OCI-LY3 (cell line): ENCODE data around the gene ACAD11.

Source experiments
- EZH2phosphoT487 ChIP-seq: fragments of 200-600 bp; shearing (Covaris generic); IDR thresholded peaks from 2 replicates; pipeline ENCODE4 v1.6.1; 2018; ENCODE audit warnings: antibody characterized with exemption, mixed run types, low read depth
- TF ChIP-seq, protein P1 (sequence below): fragments of 200-600, 300-600 bp; sonication (generic); IDR thresholded peaks from 2 replicates; pipeline ENCODE4 v1.5.1; 2014; ENCODE audit warnings: antibody characterized with exemption, low read length, low read depth

DNA sequence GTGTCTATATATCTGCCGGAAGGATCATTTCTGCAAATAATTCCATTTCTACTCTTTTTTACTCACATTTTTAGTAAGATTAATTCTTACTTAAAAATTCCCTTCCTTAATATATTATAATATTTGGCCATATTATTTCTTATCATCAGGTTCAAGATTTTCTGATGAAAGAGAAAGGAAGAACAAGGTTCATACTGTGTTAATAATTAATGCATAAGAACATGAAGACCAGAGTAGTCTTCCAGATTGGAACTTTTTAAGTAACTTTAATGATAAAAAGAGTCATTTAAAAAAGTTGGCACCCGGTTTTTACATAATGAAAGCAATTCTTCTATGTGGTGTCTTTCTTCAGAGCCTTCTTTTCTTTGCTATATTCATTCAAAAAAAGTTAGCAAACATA is 61.9 kb downstream of the ACAD11 start:
- TF ChIP-seq, protein P1, sequence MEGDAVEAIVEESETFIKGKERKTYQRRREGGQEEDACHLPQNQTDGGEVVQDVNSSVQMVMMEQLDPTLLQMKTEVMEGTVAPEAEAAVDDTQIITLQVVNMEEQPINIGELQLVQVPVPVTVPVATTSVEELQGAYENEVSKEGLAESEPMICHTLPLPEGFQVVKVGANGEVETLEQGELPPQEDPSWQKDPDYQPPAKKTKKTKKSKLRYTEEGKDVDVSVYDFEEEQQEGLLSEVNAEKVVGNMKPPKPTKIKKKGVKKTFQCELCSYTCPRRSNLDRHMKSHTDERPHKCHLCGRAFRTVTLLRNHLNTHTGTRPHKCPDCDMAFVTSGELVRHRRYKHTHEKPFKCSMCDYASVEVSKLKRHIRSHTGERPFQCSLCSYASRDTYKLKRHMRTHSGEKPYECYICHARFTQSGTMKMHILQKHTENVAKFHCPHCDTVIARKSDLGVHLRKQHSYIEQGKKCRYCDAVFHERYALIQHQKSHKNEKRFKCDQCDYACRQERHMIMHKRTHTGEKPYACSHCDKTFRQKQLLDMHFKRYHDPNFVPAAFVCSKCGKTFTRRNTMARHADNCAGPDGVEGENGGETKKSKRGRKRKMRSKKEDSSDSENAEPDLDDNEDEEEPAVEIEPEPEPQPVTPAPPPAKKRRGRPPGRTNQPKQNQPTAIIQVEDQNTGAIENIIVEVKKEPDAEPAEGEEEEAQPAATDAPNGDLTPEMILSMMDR = no peak
- TF ChIP-seq EZH2phosphoT487 = no peak
